ENCODE data around the gene G6PC3.
"Not testable (repeated sequence)": the region's sequence is repeated elsewhere in the genome, so short reads cannot be mapped to it uniquely, and the experiment has no call there.

G6PC3 gene

GRCh38 chr17:44110823-44111633 is 40.5 kb downstream of the G6PC3 start:
- peak; percentile 97 for DNase-seq

GRCh38 chr17:44111777-44112176 is 41.2 kb downstream of the G6PC3 start:
- DNase-seq, result peak; percentile 38

GRCh38 chr17:44112284-44113280 is 42.0 kb downstream of the G6PC3 start:
- DNase-seq, result peak; percentile 16

GRCh38 chr17:44113382-44113781 is 42.8 kb downstream of the G6PC3 start:
- DNase-seq, result no peak

- DNase-seq, result no peak
Measured at GRCh38 chr17:44113868-44114840, 43.6 kb downstream of the G6PC3 start.

- peak; percentile 31 for DNase-seq
Measured at GRCh38 chr17:44115585-44116415, 45.3 kb downstream of the G6PC3 start.

- no peak for DNase-seq
Measured at GRCh38 chr17:44117351-44117750, 46.8 kb downstream of the G6PC3 start.

- no peak for DNase-seq
Measured at GRCh38 chr17:44118427-44119050, 48.0 kb downstream of the G6PC3 start.

- DNase-seq, result no peak
Measured at GRCh38 chr17:44119062-44119461, 48.5 kb downstream of the G6PC3 start.

GRCh38 chr17:44119798-44120197 is 49.3 kb downstream of the G6PC3 start:
- DNase-seq, result no peak

GRCh38 chr17:44120281-44120680 is 49.7 kb downstream of the G6PC3 start:
- not testable (repeated sequence) for DNase-seq

- no peak for DNase-seq
Measured at GRCh38 chr17:44120851-44121605, 50.5 kb downstream of the G6PC3 start.

- no peak for DNase-seq
Measured at GRCh38 chr17:44121997-44122815, 51.7 kb downstream of the G6PC3 start.

- peak; percentile 20 for DNase-seq
Measured at GRCh38 chr17:44122816-44123355, 52.4 kb downstream of the G6PC3 start.

- peak; percentile 97 for DNase-seq
Measured at GRCh38 chr17:44123356-44124117, 53.0 kb downstream of the G6PC3 start, which contains the start of gene HDAC5. HDAC5 (minus strand) TSS chr17:44123641; CDS start chr17:44117515, 6,126 bp downstream.

- no peak for DNase-seq
Measured at GRCh38 chr17:44124118-44124438, 53.5 kb downstream of the G6PC3 start.
